Activated CD4-positive, alpha-beta T cell treated with anti-CD3 and anti-CD28 coated beads, Interleukin-2, amount 50 U/mL, for 24 hours (primary cell): ENCODE results near the gene DNAJC7.
"Not testable (repeated sequence)": the region's sequence is repeated elsewhere in the genome, so short reads cannot be mapped to it uniquely, and the experiment has no call there.

Source experiments
- DNase-seq, 2 donors: peaks; one replicate each; pipeline ENCODE4 v3.0.0-alpha.2; 2020; ENCODE audit warnings: low read depth in 1 of 2, low spot score in 1 of 2

The DNAJC7 gene

GRCh38 chr17:41959336-41960095 lies 57.7 kb downstream of the DNAJC7 start:
- DNase-seq = no peak

- no peak for DNase-seq
Observed at GRCh38 chr17:41959030-41959335, 58.3 kb downstream of the DNAJC7 start.

GRCh38 chr17:41957869-41958439 lies 59.3 kb downstream of the DNAJC7 start:
- no peak for DNase-seq

GRCh38 chr17:41957031-41957868 lies 60.0 kb downstream of the DNAJC7 start:
- no peak for DNase-seq

GRCh38 chr17:41956522-41956921 lies 60.7 kb downstream of the DNAJC7 start:
- DNase-seq = no peak

GRCh38 chr17:41948762-41949460 lies 68.3 kb downstream of the DNAJC7 start:
- DNase-seq = no peak

GRCh38 chr17:41944943-41945342 lies 72.3 kb downstream of the DNAJC7 start:
- no peak for DNase-seq

- DNase-seq = no peak
Observed at GRCh38 chr17:41943492-41943891, 73.7 kb downstream of the DNAJC7 start.

GRCh38 chr17:41942626-41943373 lies 74.4 kb downstream of the DNAJC7 start:
- DNase-seq = no peak

GRCh38 chr17:41941168-41941567 lies 76.1 kb downstream of the DNAJC7 start:
- DNase-seq = no peak

GRCh38 chr17:41939693-41940090 lies 77.5 kb downstream of the DNAJC7 start:
- DNase-seq = no peak

- DNase-seq = no peak
Observed at GRCh38 chr17:41939044-41939692, 78.1 kb downstream of the DNAJC7 start.

GRCh38 chr17:41937970-41938954 lies 79.0 kb downstream of the DNAJC7 start:
- no peak for DNase-seq

- DNase-seq = no peak
Observed at GRCh38 chr17:41935641-41936040, 81.6 kb downstream of the DNAJC7 start.

- no peak for DNase-seq
Observed at GRCh38 chr17:41932816-41933389, 84.3 kb downstream of the DNAJC7 start.

GRCh38 chr17:41931715-41932114 lies 85.5 kb downstream of the DNAJC7 start:
- DNase-seq = not testable (repeated sequence)

- not testable (repeated sequence) for DNase-seq
Observed at GRCh38 chr17:41930833-41931156, 86.4 kb downstream of the DNAJC7 start.

- peak; percentile 89 to 92 for DNase-seq
Observed at GRCh38 chr17:41930009-41930832, 87.0 kb downstream of the DNAJC7 start, which contains the start of gene ODAD4. TSS of gene ODAD4 (plus strand) at chr17:41930617. CDS start at chr17:41930724, 107 bp downstream.
